ENCODE data around the gene MAPK8IP3. TPM values are rescaled to one million over a fixed set of nuclear protein-coding genes. Genes with fewer than 3 reads are reported as not detected.
"Not testable (repeated sequence)": the region's sequence is repeated elsewhere in the genome, so short reads cannot be mapped to it uniquely, and the experiment has no call there.

Gene MAPK8IP3
- total and polyA plus RNA-seq, 9 of the 15 experiments (the other 6 are each of a cell fraction or from before 2014, with no cell fraction given) = 0.17 to 58.7 (median 16.7) TPM

DNA sequence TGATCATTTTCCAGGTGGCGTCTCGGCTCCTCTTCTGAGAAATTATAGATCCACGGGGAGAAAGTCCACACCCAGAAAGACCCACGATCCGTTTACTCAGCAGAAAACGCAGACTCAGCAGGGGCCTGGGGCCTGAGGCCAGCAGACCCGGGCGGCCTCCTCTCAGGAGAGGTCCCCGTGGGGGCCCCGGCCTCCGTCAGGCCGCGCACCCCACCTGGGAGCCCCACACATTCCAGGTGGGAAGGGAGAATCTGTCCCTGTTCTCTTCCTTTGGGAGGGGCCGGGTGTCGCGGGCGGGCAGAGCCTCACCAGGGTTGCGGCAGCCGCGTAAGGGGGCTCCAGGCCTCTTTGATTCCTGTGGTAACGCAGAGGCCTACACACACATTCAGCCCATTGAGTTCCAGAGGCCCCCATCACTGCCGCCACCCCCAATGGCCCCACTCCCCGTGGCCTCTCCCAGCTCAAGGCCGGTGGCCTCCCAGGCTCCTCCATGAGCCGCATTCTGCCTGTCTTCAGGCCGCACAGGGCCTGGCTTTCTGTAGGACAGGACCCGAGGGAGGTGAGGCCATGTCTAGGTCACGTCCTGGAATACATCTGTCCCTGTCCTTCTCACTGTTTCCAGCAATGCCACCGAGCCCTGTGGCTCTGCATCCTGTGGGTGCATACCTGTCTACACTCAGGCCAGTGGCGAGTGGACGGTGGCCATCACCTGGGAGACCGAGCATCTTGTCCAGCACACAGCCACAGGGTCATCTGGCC lies 89.1 kb downstream of the MAPK8IP3 start:
- no peak overlapping the region for H3K4me3 ChIP-seq
- no peak for ATAC-seq
- H3K36me3 ChIP-seq (ENCODE audit: control insufficient read depth, insufficient read depth, low read length) = peaks cover 3% of the 10 kb centered on the region; the same call in 1 of the 3 replicates
- peaks cover 0 to 36% of the 10 kb centered on the region in 2 experiments; a peak in 2 of 5 replicates for H3K4me1 ChIP-seq (replicated peaks in 1 of 2; ENCODE audit: control insufficient read depth in 2 of 2, insufficient read depth in 2 of 2, low read length in 2 of 2)
- TF ChIP-seq YBX1 (IDR thresholded peaks at IDR 0.05) = no peak
- TF ChIP-seq, protein P1, sequence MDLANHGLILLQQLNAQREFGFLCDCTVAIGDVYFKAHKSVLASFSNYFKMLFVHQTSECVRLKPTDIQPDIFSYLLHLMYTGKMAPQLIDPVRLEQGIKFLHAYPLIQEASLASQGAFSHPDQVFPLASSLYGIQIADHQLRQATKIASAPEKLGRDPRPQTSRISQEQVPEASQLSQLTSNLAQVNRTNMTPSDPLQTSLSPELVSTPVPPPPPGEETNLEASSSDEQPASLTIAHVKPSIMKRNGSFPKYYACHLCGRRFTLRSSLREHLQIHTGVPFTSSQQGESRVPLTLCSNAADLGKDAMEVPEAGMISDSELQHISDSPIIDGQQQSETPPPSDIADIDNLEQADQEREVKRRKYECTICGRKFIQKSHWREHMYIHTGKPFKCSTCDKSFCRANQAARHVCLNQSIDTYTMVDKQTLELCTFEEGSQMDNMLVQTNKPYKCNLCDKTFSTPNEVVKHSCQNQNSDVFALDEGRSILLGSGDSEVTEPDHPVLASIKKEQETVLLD (IDR thresholded peaks at IDR 0.05) = no peak
- peak; percentile 30; the same call in 1 of the 2 replicates for TF ChIP-seq C11orf30 (IDR thresholded peaks at IDR 0.05; ENCODE audit: low read depth)
- TF ChIP-seq RAD21 (CRISPR knock-in tag; conservative IDR thresholded peaks at IDR 0.05 in 1 of 2, IDR thresholded peaks at IDR 0.05 in 1 of 2) = no peak
- TF ChIP-seq, protein P2, sequence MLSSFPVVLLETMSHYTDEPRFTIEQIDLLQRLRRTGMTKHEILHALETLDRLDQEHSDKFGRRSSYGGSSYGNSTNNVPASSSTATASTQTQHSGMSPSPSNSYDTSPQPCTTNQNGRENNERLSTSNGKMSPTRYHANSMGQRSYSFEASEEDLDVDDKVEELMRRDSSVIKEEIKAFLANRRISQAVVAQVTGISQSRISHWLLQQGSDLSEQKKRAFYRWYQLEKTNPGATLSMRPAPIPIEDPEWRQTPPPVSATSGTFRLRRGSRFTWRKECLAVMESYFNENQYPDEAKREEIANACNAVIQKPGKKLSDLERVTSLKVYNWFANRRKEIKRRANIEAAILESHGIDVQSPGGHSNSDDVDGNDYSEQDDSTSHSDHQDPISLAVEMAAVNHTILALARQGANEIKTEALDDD (IDR thresholded peaks at IDR 0.05) = no peak
- peak; percentile 40 for TF ChIP-seq ZNF316 (IDR thresholded peaks at IDR 0.05)
- CTCF ChIA-PET (ENCODE audit: low intra/inter-chr PET ratio) = no interaction called here
- H4K20me1 ChIP-seq (replicated peaks; ENCODE audit: control insufficient read depth, insufficient read depth, low read length) = no peaks in the 10 kb centered on the region
- 86% methylated on average over 21 of the region's 32 CpGs for WGBS (ENCODE audit: insufficient coverage, low coverage, missing lambda C conversion rate)
- no peaks in the 10 kb centered on the region for H3K9me1 ChIP-seq (ENCODE audit: control insufficient read depth, insufficient read depth, low read length)
- BruUV-seq (replicated peaks) = no TSS peak
- no peak for FAIRE-seq
- H3K4me2 ChIP-seq (ENCODE audit: insufficient read depth, low read length) = no peak overlapping the region
- H3K27me3 ChIP-seq (ENCODE audit: control insufficient read depth in 2 of 2, insufficient read depth in 2 of 2, low read length in 2 of 2) = no peaks in the 10 kb centered on the region
- H3K9me3 ChIP-seq (replicated peaks; ENCODE audit: control insufficient read depth, insufficient read depth, low read depth, low read length) = no peaks in the 10 kb centered on the region
- POLR2A ChIA-PET = no interaction called here
- in situ Hi-C loops (cut with MboI) = no loop called here
- no peaks in the 10 kb centered on the region for H3K79me2 ChIP-seq (ENCODE audit: control insufficient read depth, insufficient read depth, low read length)
- DNase-seq (ENCODE audit: extremely low read depth in 1 of 4, low spot score in 3 of 4) = no peak
- no peak overlapping the region for H2AFZ ChIP-seq (ENCODE audit: low read depth, low read length)
- no peak overlapping the region for H3K27ac ChIP-seq (ENCODE audit: extremely low read depth, low read depth, low read length)
- H3K9ac ChIP-seq (ENCODE audit: insufficient read depth in 1 of 2, low read depth in 2 of 2, low read length in 2 of 2) = no peak overlapping the region
- intact Hi-C loops (cut with micrococcal nuclease) = no loop called here

DNA sequence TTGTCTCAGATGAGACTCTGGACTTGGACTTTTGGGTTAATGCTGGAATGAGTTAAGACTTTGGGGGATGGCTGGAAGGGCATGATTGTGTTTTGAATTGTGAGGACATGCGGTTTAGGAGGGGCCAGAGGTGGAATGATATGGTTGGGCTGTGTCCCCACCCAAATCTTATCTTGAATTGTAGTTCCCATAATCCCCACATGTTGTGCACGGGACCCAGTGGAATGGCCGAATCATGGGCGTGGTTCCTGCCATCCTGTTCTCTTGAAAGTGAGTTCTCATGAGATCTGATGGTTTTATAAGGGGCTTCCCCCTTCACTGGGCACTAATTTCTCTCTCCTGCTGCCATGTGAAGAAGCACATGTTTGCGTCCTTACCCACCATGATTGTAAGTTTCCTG lies 93.3 kb downstream of the MAPK8IP3 start:
- H3K9me1 ChIP-seq (ENCODE audit: control insufficient read depth, insufficient read depth, low read length); ATAC-seq; H4K20me1 ChIP-seq (replicated peaks; ENCODE audit: control insufficient read depth, insufficient read depth, low read length); FAIRE-seq; DNase-seq (ENCODE audit: extremely low read depth in 1 of 4, low spot score in 3 of 4); intact Hi-C loops (cut with micrococcal nuclease); H3K4me2 ChIP-seq (ENCODE audit: insufficient read depth, low read length); H3K4me1 ChIP-seq (replicated peaks in 1 of 2; ENCODE audit: control insufficient read depth in 2 of 2, insufficient read depth in 2 of 2, low read length in 2 of 2); H3K9me3 ChIP-seq (replicated peaks; ENCODE audit: control insufficient read depth, insufficient read depth, low read depth, low read length); H3K36me3 ChIP-seq (ENCODE audit: control insufficient read depth, insufficient read depth, low read length); H3K27ac ChIP-seq (ENCODE audit: extremely low read depth, low read depth, low read length); H3K27me3 ChIP-seq (ENCODE audit: control insufficient read depth in 2 of 2, insufficient read depth in 2 of 2, low read length in 2 of 2); H2AFZ ChIP-seq (ENCODE audit: low read depth, low read length); CTCF ChIA-PET (ENCODE audit: low intra/inter-chr PET ratio); H3K4me3 ChIP-seq; H3K79me2 ChIP-seq (ENCODE audit: control insufficient read depth, insufficient read depth, low read length); BruUV-seq (replicated peaks); in situ Hi-C loops (cut with MboI); H3K9ac ChIP-seq (ENCODE audit: insufficient read depth in 1 of 2, low read depth in 2 of 2, low read length in 2 of 2): not testable (repeated sequence)
- POLR2A ChIA-PET = interaction anchor here (1.0 kb wide), 1 partner anchor 165 kb away, joined by 4 read pairs; the partner anchor contains the start of gene RPS2
- WGBS (ENCODE audit: insufficient coverage, low coverage, missing lambda C conversion rate) = 46% methylated on average over 5 of the region's 5 CpGs
